ENCODE results near the gene INPP5K.
A peak's percentile ranks its signal among the peaks of the same experiment; 100 is the strongest.
"Not testable (repeated sequence)": the region's sequence is repeated elsewhere in the genome, so short reads cannot be mapped to it uniquely, and the experiment has no call there.

INPP5K gene

DNA sequence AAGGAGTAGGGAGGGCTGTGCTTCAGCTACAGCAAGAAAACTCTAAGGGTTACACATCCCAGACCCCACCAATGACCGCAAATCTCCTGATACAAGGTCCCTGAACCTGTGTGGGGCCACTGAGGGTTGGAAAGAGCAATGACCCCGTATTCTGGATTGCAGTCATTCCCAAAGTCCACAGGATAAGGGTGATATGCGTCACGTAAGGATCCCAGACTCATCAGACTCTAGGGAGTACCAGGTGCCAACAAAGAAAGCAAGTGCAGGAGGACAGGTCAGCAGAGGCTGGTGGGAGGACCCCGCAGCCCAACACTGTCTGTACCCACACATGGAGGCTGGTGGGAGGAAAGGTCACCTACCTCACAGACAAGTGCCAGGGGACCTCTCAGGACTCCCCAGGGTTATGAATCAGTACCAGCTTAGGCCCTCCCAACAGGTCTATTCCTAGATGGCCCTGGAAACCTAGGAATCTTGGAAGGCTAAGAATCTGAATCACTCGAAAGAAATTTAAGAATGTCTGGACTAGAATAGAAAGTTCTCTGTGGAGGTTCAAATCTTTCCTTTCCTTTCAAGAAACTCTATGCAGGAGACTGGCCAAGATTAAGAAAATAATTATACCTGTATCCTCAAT, 30.0 kb upstream of the INPP5K start:
- FAIRE-seq, result no peak

DNA sequence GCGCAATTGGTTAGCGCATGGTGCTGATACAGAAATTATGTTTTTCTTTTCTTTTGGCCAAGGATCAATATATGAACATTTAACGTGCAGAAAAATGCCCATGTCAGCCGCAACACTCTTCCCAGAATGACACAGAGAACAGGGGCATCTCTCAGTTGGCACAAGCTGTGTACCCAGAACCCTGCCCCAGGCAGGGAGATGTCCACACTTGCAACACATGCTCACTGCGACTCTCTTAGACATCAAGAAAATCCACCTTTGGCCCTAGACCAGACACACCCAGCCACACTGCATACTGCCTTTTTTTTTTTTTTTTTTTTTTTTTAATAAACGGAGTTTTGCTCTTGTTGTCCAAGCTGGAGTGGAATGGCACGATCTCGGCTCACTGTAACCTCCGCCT, 29.2 kb upstream of the INPP5K start:
- FAIRE-seq, result no peak

DNA sequence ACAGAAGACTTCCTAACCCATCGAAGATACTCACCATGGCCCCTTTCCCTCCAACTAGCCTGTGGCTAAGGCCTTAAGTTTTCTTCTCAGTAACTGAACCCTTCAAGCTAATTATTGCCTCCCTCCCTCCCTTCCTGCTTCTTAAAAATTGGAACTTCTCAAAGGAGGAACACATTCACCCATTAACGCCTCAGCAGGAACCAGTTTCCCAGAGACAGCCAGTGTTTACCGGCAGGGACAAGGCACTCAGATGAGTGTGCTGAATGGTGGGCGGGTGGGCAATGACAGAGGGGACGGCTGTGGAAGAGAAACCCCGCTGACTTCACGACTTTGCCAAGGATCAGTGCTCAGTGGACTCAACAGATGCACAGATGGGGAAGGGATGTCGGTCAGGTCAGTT, 25.9 kb upstream of the INPP5K start:
- FAIRE-seq, result no peak

DNA sequence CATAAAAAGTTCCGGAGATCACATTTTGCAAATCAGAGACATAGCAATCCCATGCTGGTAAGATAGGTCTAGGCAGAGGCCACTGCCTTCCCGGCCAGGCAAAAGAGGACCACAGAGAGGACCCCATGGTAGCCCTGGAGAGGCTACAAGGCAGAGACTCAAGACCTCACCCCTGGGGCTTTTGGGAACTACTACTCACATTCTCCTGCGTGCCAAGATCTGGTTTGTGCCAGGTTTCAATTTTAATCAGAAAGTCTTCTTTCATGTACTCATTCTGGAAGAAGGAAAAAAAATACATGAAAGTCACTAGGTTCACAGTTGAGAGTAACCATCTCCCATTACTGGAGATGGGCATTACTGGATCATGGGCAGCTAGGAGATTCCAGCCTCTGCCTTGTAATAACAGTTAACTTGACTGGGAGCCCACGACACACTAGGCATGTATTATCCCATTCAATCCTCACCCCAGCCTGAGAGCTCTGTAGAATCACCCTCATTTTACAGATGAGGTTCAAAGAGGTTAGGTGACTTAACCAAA, 25.0 kb upstream of the INPP5K start:
- no peak for FAIRE-seq

DNA sequence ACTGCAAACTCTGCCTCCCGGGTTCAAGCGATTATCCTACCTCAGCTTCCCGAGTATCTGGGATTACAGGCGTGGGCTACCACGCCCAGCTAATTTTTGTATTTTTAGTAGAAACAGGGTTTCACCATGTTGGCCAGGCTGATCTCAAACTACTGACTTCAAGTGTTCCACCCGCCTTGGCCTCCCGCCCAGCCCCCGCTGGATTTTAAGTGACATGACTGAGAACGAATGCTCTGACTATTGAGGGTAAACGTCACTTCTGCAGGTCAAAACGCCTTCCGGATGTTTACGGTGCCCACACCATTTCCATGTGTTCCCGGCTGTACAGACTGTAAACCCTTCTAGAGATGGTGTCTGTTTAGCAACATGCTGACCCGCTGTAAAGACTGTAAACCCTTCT, 23.4 kb upstream of the INPP5K start:
- FAIRE-seq, result no peak

DNA sequence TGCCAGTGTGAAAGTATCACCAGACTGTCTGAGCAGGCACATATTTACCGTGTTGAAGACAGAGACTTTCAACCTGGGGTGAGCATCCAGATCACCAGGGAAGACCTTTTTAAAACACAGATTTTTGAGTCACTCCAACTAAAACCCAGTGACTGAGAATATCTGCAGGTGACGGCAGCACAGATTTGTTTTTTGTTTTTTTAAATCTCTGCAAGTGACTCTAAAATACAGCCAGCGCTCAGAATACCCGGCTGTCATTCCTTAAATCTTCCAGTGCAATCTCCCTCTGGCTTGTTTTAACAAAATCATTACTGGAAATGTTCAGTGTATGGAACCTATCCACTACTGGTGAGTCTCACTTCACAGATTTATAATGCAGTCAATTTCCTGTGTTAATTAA, 19.3 kb upstream of the INPP5K start:
- FAIRE-seq, result no peak

DNA sequence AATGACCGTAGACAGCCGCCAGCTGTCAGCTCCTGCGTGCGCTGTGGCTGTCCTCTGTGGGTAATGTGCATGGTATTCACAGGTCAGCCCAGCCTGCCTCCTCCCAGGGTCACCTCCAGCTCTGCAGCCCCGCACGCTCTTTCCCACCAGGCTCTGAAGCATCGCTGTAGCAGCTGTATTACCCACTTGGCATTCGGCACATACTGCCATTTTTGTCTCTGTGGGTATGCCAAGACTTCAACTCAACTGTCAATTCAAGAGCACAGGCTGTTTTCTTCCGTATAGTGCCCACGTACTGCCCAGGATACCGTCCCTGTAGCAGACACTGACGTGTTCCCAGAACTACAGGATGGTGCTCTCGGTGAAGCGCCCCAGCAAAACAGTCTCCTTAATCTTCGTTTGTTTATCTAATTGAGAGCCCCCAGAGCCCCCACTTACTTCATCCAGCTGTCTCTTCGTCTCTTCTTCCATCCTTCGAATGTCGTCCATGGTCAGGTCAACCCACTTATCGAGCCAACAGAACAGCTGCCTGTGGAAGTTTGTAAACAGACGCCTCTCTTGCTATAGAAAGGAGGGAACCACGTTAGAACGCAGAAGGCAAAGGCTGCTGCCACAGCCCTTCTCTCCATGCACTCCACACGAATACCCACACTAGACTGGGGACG, 17.4 kb upstream of the INPP5K start:
- FAIRE-seq, result no peak

DNA sequence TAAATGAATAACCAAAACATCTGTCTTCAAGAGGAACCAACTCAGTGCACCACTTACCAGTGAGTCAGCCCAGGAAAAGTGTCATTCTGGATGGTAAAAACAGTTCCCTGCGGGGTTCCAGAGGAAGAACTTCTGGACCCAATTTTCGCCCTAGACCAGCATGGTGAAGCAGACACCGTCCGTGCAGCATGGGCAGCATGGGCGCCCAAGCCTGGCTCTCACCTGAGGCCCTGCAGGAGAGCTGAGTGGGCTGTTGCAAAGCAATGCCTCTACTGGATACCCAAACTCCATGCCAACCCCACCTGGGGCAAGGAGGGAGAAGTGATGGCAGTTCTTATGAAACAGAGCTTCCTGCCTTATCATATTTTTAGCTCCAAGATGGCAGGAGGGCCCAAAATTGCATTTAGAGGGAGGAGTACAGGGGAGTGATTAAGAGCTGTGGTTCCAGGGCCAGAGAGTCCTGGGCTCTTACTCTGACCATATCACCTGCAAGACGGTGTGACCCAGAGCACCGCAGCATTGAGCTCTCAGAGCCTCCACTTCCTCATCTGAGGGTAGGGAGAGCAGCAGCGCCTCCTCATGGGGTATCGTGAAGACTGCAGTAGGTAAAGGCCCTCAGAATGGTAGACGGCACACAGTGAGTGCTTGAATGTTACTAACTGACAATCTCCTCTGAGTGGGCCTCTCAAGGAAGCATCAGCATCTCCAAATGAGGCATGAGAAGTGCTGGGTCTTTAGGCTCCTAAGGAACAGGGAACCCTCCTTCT, 16.6 kb upstream of the INPP5K start:
- FAIRE-seq, result no peak

DNA sequence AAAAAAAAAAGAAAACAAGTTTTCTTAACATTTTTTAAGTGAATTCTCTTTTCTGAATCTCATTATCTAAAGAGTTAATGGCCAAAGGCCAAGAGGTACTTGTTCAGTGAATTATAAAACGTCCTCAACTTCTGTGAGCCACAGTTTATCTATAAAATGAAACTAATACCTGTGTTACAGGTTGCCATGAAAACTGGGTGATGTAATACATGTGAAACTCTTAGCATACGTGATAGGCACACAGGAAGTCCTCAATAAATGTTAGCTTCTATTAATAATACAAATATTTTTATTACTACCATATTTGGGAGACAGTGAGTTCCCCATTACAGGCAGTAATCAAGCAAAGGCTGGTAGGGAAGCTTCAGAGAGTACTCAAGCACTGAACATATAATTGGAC, 13.5 kb upstream of the INPP5K start:
- no peak for FAIRE-seq

DNA sequence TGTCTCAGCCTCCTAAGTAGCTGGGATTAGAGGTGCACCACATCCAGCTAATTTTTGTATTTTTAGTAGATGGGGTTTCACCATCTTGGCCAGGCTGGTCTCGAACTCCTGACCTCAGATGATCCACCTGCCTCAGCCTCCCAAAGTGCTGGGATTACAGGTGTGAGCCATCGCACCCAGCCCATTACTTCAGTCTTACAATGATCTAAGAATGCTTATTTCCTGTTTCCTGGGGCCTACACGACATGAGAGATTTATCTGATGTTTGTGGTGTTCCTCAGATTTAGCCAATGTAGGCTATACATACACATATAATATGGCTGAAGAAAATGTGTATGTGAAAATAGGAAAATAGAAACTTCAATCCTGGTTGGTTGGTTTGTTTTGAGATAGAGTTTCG, 10.5 kb upstream of the INPP5K start:
- not testable (repeated sequence) for FAIRE-seq

DNA sequence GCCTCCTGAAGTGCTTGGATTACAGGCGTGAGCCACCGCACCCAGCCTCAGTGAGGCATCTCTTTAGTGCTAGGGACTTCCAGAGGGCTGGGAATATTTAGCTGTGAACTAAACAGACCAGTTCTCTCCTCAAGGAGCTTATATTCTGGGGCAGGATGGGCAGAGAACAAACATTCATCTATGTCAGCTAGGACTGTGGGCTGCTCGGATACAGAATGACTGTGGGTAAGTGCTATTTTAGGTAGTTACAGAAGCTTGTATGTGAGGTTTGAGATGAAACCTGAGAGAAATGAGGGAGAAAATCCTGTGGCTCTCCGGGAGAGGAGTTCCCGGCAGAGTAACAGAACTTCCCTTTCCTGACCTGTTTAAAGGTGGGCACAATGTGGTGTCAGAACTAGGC, 6.2 kb upstream of the INPP5K start:
- FAIRE-seq, result no peak

DNA sequence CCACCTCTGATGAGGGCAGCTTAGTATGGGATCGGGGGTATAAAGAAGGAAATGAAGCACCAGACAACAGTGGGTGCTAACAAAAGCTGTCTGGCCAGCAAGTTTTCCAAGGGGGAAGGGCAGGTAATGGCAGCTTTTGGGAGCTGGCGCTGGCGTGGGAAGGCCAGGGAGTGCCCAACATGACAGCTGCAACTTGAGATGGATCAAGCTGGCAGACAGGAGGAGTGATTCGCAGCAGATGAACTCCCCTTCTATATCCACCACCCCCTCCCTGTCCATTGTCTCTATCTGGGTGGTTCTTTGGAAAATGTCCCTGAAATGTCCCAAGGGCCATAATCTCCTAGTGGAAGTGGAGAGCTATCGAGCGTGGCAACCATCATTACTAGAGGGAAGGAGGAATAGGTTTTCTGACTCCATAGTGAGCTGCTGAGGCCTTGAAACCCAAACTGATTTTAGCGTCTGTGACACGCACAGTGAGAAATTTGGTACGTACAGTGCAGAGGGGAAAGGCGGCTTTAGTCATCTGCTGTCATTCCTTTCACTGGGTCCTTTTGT, 4.8 kb upstream of the INPP5K start:
- FAIRE-seq, result no peak

DNA sequence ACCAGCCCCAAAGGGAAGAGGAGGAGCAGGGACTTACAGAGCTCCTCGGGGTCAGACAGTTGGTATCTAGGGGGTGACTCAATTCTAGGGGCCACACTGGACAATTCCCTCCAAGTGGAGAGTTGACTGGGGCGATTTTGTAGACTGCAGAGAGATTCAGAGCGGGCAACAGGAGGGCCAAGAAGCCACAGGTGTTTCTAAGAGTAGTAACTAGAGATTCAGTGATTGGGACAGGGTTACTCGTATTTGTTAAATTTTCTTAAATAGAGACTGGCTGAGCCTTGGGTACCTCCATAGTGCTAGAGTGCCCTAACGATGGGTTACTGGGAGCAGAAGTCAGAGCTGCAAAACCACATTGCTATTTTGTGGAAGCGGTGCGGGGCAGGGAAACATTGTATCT, 3.3 kb upstream of the INPP5K start:
- no peak for FAIRE-seq

DNA sequence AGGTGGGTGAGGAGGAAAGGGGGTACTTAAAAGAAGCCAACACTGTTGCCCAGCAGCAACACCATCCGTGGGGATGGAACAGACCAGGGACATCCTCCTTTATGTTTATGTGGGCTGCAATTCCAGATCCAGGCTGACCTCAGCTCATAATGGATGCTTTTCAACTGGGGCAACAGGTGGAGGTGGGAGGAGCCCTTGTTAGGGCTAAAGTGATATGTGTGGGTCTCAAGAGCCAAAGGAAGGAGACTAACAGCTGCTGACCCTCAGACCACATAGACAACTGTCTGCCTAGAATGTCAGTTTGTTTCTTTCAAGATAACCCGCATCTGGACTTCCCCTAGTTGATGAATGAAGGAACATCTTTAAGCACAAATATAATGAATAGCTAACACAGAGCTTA, 2.0 kb upstream of the INPP5K start:
- FAIRE-seq, result no peak

DNA sequence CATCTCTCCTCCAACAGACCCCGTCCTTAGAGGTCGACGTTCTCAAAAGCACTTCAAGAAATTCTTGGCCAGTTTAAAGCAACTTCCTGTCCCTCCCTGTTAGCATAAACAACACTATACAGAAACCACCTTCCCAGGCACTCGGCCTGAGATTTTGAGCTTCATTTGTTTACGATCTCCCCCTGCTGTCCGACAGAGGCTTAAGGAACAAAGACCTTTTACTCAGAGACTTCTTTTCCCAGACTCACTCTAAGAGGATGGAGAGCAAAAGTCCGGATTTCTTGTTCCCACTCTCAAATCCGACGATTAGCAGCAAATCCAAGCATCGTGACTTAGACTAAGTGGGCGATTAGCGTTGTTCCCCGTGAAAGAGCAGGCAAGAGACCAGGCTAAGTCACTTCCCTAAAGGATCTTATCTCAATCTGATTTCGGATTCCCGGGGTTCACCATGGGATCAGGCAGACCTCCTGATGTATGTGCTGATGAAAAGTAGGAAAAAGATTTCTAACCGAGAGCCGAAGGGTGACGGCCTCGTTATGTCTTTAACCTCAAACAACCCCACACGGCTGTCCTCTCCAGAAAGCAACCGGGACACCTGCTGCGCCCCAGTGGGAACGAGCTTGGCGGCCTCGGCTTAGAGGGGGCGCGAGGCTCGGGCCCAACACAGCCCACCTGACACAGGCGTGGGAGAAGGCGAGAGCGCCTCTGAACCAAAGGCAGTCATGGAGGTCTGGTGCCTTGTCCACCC, 598 bp downstream of the INPP5K start:
- FAIRE-seq, result peak; percentile 36

DNA sequence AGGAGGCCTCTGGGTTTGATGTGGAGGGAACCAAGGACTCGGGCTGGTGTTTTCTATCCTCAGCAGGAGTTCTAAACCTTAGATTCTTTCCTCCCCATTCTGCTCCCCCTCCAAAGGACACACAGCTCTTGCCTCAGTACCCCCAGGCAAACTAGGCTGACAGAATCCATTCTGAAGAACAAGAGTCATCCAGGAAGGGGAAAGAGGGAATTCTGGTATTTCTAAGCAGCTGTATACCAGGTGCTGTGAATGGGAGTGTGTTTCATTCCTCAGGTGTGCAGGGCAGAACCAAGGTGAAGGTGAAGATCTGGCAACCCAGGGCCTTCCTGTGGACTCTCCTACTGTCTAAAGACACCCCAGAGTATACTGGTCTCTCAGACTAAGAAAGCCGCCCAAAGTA, 4.1 kb downstream of the INPP5K start:
- no peak for FAIRE-seq

DNA sequence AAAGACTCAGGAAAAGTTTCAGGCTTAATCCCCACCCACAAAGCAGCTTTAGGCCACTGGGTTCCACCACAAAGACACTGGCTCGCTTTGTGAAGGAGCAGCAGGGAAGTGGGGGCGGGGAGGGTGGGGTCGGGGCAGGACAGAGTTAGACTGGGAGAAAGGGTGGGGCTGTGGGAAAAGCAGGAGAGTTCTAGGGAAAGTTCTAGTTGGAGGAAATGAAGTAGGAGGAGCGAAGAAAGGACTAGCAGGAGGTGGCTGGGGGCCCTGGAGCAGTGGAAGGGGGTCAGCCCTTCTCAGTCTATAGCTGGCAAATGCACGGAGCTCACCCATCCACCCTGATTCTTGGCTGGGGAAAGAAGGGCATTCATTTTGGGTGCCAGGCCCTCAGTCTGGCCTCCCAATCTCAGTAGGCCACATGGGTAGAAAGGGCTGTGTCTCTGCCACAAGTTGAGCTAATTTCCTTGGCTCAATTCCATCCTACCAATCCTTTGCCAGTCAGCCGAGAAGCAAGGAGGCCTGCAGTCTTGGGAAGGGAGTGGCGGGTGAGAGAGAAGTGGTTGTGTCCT, 4.6 kb downstream of the INPP5K start:
- FAIRE-seq, result no peak

DNA sequence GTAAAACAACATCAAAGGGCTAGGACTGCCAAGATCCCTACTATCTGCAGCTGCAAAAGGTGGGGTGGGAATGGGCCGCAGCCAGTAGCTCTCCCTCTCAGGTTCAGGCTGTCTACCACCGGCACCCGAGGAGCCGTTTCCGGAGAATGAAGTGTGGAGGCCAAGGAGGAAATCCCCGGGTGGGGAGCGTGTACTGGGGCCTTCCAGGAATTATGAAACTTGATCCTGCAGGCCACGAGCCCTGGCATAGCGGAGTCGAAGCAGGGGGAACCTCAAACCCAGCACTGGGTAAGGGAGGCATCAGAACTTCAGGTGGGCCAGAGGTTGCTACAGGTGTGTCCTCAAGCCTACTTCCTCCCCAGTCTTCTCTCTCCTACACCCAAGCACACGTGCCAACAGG, 5.1 kb downstream of the INPP5K start:
- FAIRE-seq, result no peak

DNA sequence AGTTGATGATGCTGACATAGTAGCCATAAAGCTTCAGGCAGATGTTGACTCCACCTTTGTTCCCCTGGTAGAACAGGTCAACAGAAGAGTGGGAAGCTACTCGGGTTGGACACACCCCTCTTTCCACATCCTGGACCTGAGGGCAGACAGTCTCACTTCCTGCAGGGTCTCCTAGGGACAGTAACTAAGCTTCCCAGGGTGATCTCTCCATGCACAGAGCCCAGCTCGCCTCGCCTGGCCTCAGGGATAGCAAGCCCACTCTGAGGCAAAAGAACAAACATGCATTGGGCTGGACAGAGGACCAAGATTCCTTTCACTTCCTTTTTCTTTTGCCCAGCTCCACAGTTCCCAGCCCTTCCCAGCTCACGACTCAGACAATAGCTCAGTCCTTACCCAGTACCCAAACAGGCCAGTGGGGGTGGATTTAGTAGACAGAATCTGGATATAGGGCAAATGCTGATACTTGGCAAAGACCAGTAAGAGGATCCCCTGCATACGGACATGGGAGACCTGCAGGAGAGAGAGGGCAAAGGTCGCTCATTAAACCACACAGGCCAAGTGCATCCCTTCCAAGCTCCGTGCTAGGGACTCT, 7.0 kb downstream of the INPP5K start:
- no peak for FAIRE-seq

DNA sequence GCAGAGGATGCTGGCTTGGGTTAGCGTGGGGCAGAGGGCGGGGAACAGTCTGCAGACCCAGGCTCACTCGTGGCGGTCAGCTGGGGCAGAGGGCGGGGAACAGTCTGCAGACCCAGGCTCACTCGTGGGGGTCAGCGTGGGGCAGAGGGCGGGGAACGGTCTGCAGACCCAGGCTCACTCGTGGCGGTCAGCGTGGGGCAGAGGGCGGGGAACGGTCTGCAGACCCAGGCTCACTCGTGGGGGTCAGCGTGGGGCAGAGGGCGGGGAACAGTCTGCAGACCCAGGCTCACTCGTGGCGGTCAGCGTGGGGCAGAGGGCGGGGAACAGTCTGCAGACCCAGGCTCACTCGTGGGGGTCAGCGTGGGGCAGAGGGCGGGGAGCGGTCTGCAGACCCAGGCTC, 7.7 kb downstream of the INPP5K start:
- not testable (repeated sequence) for FAIRE-seq

DNA sequence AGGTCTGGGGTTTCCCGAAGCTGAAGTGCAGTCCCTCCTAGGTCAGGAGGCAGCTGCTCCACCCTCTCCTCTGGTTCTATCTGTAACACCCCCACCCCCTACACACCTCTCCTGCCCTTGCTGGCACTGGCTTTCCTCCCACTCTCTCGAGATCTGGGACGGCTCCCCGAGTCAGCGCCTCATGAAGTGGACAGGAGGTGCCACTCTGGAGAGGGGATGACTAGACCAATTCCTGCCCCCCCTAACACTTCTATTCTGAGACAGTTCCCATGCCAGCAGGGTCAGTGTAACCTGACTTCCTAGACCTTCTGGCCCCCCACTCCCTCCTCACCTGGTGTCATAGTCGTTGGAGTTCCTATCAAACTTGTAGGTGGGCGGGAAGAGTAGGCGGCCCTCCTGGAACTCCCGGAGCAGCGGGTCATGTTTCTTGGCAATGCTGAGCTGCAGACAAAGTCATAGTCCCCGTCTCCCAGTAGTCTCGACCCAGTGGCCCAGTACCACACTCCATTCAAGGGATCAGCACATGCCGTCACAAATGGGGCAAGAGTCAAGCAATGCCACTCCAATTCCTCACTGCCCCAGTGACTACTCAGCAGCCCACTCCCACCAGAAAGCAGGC, 9.7 kb downstream of the INPP5K start:
- no peak for FAIRE-seq

DNA sequence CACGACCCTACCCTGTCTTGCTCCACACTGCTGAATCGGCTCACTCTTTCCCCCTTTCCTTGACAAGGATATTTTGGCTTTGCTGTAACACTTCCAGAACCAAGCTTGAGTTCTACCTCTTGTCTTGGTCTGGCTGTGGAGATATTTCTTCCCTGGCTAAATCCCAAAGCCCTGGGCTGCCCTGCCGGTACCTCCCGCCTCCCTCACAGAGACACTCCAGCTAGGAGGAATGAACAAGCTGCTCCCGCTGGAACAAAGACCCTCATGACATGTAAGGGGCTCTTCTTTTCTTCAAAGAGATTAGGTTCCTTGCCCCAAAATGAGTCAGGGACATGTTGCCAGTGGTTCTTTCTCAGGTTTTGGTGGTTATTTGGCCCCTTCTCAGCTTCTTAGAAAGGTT, 10.8 kb downstream of the INPP5K start:
- no peak for FAIRE-seq
